ENCODE measurements around the gene CT83.

The CT83 gene, protein sequence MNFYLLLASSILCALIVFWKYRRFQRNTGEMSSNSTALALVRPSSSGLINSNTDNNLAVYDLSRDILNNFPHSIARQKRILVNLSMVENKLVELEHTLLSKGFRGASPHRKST

DNA sequence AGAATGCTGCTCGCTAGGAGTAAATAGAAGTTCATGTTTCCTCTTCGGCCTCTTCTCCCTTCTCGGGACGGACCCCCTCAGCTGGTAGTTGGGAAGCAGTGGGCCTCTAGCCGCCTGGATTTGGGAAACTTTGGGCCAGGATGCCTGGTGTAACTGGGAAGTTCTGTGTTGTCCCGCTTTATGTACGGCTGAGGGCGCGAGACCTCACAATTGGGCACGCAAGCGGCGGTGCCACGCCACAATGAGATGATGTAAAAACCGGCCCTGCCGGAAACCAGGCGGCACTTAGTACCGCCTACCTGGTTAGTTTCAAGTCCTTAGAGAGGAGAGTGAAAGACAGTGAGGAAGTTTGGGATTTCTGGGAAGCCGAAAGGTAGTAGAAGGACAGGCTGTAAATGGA is at the start of gene CT83:
CT83 (minus strand) TSS at position 155 of the 400 bp plus-strand sequence; CDS start at position 35, 120 bp downstream.
- DNase-seq = no peak

DNA sequence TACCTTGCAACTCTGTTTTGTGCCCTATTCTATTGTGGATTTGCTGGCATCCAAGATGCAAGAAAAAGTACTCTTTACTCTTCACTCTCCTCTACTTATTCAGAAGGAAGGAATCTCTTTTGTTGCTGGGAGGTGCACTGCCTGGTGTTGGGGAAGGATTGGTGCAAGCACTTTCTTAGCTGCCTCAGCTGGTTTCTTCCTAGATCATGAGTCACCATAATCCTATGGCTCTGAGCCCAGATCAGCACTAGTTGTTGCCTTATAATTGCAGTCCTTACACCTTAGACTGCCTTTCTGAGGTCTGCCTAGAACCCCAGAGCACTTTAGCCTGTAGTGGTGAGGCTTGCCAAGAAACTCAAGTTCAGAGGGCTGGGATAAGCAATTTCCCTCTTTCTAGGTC is 37.0 kb upstream of the CT83 start:
- DNase-seq = no peak

DNA sequence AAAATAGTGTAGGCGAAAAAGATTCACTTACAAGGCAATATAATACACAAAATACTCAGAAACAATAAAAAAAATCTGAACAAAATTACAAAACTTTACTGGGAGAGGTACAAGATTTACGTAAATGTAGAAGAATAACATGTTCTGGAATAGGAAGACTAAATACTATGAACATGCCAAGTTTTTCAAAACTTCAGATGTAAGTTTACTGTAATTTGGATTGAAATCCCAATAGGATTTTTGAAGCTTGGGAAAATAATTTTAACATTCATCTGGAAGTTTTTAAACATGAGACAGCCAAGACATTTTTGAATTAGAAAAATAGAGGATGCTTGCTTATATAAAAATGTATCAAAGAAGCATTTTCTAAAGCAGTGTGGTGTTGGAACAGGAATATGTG is 30.5 kb upstream of the CT83 start:
- DNase-seq = no peak

DNA sequence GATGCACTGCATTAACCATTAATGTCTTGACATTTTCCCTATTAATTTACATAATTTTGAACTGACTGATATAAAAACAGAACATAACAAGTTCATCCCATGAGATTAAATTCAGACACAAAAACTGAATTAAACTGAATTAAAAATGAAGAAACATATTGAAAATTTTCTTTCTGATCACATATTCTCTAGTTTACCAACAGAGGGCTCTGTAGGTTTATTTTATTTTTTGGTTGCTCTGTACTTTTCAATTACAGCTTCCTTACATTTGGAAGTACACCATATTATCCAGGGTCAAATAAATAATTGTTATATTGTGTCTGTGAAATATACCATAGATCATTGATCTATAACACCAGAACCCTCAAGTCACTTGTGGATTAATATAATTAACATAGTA is 27.3 kb upstream of the CT83 start:
- DNase-seq = no peak

DNA sequence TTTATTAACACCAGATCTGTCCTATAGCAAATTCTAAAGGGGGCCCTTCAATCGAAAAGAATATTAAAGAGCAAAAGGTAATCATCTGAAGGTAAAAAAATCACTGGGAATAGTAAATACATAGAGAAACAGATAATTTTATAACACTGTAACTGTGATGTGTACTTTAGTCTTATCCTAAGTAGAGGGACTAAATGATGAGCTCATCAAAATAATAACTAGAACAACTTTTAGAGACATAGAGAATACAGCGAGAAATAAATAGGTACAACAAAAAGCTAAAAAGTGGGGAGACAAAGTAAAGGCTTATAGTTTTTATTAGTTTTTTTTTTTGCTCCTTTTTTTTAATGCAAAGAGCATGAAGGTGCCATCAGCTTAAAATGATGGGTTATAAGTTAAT is 17.3 kb upstream of the CT83 start:
- no peak for DNase-seq

DNA sequence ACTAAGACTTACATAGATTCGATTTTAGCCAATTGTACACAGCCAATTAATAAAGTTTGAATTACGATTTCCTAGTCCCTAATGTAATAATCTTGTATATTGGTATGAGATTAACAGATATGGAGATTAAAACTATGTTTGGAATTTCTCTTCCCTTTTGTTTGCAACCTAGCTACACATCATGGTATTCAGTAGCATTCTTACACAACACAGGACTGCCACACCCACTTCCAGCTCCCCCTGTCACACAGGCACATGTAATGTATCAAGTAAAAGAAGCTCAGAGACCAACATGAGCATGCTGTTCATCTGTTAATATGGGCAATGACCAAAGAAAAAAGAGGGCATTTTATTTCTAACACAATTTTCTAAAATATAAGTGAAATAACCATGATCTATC is 13.6 kb downstream of the CT83 start:
- no peak for DNase-seq

DNA sequence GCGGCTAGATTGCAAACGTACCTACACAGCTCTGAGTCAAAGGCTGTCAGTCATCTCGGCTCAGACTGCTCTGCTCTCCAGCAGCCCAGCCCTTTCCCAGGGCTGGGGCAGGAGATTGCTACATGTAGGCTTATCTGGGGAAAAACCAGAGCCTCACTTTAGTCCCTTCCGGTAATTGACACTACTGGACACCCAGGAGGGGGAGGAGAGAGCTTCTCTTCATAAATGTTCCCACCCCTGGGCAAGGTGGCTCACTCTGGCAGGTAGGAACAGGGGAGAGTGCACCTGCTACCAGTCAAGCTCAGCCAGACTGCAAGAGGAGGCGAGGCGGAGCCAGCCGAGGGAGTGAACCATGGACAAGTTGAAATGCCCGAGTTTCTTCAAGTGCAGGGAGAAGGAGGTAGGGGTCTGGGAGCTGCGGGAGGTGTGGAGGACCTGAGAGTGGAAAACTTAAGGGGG is 26.4 kb downstream of the CT83 start, which contains the start of gene SLC6A14:
SLC6A14 (plus strand) TSS at position 249 of the 459 bp plus-strand sequence; CDS start at position 353, 104 bp downstream.
- no peak for DNase-seq

DNA sequence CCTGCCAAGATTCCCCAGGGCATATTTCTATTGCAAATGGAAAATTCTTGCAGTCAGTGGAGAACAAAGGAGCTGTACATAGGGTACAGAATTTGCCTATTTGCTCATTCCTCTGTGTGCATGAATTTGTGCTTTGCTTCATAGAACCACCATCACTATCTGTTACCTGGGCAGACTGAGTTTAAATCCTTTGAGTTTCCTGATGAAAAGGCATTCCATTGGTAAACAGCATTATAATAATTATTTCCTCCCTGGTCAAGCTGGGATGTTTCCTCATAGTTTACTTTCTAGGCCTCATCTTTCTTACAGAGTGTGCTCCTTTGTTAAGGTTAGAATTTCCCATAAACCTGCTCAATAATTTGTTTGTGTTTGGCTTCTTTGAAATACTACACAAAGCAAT is 27.2 kb downstream of the CT83 start:
- DNase-seq = no peak

DNA sequence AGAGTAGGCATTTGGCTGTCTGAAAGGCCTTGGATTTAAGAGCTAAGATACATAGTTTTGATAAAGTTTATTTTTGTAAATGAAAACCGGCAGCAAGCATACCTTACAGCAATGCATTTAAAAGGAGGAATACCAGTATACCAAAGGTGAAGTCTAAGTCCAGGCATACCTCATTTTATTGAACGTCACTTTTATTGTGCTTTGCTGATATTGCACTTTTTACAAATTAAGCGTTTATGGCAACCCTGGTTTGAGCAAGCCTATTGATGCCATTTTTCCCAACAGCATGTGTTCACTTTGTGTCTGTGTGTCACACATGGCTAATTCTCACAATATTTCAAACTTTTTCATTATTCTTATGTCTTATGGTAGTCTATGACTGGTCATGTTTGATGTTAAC is 34.8 kb downstream of the CT83 start:
- no peak for DNase-seq

DNA sequence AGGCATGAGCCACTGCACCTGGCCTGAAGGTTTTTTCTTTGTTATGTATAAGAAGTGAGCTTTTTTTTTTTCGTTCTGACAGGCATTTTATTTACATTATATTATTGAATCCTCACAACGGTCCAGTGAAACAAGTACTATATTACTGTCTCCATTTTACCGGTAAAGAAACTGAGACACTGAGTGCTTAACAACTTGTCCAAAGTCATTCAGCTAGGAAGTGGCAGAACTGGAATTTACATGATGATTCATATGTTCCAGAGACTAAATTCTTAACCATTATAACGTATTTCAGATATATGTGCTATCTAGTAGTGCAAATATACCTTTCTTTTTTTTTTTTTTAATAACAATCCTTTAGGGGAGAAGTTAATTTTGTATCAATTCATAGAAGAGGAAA is 44.8 kb downstream of the CT83 start:
- DNase-seq = no peak

DNA sequence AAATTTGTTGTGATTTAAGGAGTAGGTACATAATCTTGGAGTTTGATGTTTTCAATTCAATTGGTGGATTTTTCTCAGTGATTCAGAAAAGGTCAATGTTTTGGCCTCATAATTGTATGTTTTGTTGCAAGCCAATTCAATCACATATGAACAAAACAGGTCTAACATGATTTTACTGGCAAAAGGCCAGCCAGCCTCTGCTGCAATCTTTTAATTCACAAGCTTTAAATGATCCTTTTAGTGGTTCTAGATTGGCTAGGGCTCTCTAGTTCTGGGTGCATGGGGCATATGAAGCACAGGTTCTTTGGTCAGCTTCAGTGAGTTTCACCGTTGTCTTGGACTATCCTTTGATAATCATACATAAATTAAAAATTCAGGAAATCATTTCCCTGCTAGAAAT is 45.6 kb downstream of the CT83 start:
- DNase-seq = no peak

DNA sequence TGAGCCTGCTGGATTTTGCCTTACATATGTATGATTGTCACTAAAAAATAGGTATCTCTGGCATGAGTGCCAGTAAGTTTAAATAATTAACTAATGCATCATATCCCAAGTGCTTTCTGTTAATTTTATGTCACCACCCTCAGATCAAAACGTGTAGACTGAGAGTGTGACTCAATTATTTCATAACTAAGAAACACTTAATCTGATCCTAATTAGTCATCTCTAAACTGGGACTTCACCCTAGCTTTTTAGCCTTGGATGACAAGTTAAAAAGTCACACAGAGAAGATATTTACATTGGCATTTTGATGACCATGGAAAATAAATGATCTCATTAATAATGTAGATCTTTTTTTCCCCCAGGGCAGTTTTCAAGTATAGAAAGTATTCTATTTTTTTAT is 49.5 kb downstream of the CT83 start:
- no peak for DNase-seq

All from SHP77 (cell line).